B cell (primary cell): ENCODE measurements around the gene FAM131B.

ENCODE experiments used
- CTCF ChIP-seq: fragments of 200-600 bp; IDR thresholded peaks from one replicate; pipeline ENCODE4 v1.8.0; 2022; ENCODE audit warnings: antibody characterized with exemption, mild to moderate bottlenecking
- EZH2 ChIP-seq: IDR thresholded peaks from 2 replicates; pipeline ENCODE4 v1.6.1; 2012; ENCODE audit warnings: borderline replicate concordance, low read depth, mild to moderate bottlenecking, moderate library complexity, low read length; ENCODE audit not compliant: insufficient read depth, poor library complexity, severe bottlenecking

GRCh38 chr7:143352531-143353002, 9.9 kb downstream of the FAM131B start:
- TF ChIP-seq EZH2: no peak
- TF ChIP-seq CTCF: no peak
